HG02642 (cell line): ENCODE measurements around the gene EXOSC1.
"Not testable (repeated sequence)": the region's sequence is repeated elsewhere in the genome, so short reads cannot be mapped to it uniquely, and the experiment has no call there.

ENCODE experiments used
- ATAC-seq: cut with Tn5 transposase; IDR thresholded peaks from one replicate; pipeline ENCODE4 v1.9.1; 2021; ENCODE audit warnings: mild to moderate bottlenecking; ENCODE audit not compliant: unreplicated experiment, poor library complexity

EXOSC1 gene

DNA sequence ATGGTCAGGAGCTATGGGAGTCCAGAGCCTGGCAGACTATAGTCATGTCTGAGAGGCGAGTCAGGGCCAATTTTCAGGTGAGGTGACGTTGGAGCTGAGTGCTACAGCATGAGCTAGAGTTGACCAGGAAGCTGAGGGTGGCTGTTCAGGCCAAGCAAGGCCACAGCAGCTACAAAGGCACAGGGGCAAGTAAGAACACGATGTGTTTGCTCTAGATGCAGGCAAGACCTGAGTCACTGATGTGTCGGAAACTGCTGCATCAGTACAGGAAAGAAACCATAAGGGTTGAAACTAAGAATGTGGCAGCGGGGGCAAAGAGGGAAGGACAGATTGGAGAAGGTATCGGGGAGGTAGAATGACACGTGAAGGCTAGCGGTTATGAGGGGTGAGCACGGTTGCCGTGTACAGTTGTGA, 32.9 kb downstream of the EXOSC1 start:
- no peak for ATAC-seq

DNA sequence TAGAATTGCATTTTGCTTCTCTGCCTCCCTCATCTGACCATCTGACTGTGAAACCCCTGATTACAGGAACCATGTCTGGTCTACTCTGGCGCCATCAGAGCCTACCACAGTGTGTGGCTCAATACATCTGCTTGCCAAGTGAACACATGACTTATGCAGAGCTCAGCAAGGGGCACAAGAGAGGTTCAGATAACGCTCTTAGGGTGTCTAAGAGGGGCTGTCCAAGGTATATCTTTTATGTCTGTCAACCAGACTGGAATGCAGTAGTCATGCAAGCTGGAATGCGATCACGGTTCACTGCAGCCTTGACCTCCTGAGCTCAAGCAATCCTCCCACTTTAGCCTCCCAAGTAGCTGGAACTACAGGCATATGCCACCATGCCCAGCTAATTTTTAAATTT, 34.4 kb downstream of the EXOSC1 start:
- ATAC-seq: no peak

DNA sequence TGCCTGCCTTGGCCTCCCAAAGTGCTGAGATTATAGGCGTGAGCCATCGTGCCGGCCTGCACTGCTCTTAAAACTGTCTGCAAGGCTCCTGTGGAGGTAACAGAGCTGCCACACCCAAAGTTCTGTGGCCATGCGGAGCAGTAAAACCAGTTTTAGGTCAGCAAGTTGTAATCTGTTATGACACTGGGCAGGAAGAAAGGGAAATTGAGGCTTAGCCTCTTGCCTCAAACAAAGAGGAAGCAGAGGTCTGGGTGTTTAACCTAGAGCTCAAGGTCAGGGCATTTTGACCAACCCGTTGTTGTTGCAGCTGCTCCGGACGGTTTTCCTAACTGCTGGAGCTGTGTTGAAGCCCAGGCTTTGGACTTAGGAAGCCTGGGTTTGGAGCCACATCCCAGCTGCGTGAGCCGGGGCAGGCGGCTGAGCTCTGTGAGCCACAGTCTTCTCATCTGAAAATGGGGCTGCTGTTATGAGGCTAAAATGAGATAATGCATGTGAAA, 37.3 kb downstream of the EXOSC1 start:
- ATAC-seq: no peak

DNA sequence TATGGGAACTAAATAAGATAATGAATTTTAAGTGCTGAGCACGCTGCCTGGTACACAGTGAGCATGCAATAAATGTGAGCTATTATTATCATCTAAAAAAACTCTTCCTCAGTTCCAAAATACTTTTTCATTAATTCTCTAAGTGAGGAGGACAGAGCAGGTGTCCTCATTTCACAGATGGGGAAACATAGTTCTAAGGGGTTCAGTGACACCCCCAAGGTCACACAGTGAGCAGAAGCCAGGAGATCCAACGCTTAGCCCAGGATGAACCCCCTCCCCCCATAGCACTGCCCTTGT, 37.9 kb downstream of the EXOSC1 start:
- no peak for ATAC-seq

GRCh38 chr10:97407211-97407951, 38.4 kb downstream of the EXOSC1 start:
- ATAC-seq: peak; percentile 87

- not testable (repeated sequence) for ATAC-seq
Measured at GRCh38 chr10:97406483-97406882, 39.3 kb downstream of the EXOSC1 start.

- ATAC-seq: no peak
Measured at GRCh38 chr10:97406064-97406463, 39.7 kb downstream of the EXOSC1 start.

- no peak for ATAC-seq
Measured at GRCh38 chr10:97404044-97404443, 41.8 kb downstream of the EXOSC1 start.

DNA sequence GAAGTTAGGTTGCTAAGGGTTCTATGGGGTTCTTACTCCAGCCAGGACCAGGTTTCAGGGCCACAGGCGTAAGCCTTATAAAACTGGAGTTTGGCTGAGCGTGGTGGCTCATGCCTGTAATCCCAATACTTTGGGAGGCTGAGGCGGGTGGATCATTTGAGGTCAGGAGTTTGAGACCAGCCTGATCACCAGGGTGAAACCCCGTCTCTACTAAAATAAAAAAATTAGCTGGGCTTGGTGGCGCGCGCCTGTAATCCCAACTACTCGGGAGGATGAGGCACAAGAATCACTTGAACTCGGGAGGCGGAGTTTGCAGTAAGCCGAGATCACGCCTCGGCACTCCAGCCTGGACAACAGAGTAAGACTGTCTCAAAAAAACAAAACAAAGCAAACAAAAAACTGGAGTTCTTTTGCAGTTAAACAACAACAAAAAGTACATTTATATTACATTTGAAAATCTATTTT, 44.3 kb downstream of the EXOSC1 start:
- ATAC-seq: no peak

DNA sequence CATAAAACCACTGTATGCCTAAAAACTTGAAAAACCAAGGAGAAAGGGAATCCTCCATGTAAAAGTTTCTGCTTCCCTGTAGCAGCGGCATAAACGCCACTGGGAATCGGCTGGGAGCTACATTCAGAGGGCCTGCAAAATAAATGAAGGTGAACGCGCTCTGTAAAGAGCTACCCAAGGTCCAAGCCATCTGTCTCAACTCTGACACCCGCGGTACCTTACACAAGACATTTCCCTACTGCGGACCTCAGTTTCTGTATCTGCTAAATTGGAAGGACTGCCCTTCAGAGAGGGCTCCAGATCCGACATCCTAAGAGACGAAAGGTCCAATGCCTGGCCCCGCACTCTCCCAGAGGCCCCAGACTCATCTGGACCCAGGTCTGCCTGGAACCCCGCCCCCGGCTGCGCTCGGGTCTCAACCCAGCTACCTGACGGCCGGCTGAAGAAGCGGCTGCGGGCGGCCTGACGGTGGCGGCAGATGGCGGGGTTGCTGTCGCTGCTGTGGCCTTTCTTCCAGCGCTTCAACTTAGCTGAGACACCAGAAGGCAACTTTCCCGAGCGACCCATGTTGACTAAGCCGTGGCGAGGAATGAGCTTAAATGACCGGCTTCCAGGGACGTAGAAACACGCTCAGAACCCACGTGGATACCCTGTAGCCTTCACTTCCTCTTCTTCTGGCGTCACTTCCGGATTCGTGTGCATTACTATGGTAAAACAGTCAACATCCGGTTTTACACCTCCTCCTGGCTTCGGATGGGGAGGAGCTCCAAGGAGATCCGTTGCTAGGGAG, 44.9 kb downstream of the EXOSC1 start, which contains the start of gene RRP12:
Gene RRP12 (minus strand): TSS at position 676 of the 790 bp plus-strand sequence. CDS start 109 bp downstream, at position 567.
- peak; percentile 98 for ATAC-seq

DNA sequence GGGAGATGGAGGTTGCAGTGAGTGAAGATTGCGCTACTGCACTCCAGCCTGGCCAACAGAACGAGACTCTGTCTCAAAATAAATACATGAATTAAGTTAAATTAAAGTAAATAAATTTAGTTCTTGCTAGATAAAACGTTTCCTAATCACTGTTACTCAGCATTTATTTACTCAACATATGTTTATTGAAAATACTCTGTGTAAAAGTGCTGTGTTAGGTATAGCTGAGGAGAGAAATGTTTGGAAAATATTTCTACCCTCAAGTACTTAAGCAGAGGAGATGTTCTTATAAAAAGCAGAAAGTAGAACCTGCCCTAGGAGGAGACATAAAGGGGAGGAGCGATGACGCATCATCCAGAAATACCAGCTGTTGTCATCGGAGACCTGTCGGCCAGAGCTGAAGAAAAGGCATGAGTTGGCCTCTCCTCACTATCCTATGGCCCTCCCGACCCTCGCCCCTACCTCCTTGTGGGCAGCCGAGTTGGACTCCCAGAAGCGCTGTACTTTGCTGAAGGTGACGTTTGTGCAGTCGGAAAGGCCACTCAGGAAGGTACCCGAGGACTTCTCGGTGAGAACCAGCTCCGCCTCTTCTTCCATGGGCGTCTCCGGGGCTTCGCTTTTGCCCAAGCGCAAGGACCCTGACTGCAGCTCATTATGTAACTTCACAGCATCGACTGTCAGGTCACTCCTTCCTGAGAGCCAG, 45.8 kb downstream of the EXOSC1 start:
- ATAC-seq: no peak

- ATAC-seq: no peak
Measured at GRCh38 chr10:97396056-97396455, 49.8 kb downstream of the EXOSC1 start.

GRCh38 chr10:97393034-97393573, 52.7 kb downstream of the EXOSC1 start:
- ATAC-seq: no peak

GRCh38 chr10:97390091-97390490, 55.7 kb downstream of the EXOSC1 start:
- no peak for ATAC-seq

GRCh38 chr10:97388152-97388551, 57.7 kb downstream of the EXOSC1 start:
- no peak for ATAC-seq
